ENCODE data around the gene PPME1.

Gene PPME1

GRCh38 chr11:74232311-74232950, 61.3 kb downstream of the PPME1 start:
- no peak for DNase-seq (ENCODE audit: low spot score)

- no peak for DNase-seq (ENCODE audit: low spot score)
These were observed 62.6 kb downstream of the PPME1 start for GRCh38 chr11:74233683-74234082.

- no peak for DNase-seq (ENCODE audit: low spot score)
These were observed 64.0 kb downstream of the PPME1 start for GRCh38 chr11:74235121-74235520.

- no peak for DNase-seq (ENCODE audit: low spot score)
These were observed 66.5 kb downstream of the PPME1 start for GRCh38 chr11:74237541-74237940.

GRCh38 chr11:74238243-74238642, 67.2 kb downstream of the PPME1 start:
- no peak for DNase-seq (ENCODE audit: low spot score)

GRCh38 chr11:74248469-74248868, 77.4 kb downstream of the PPME1 start:
- DNase-seq (ENCODE audit: low spot score): no peak

- DNase-seq (ENCODE audit: low spot score): no peak
These were observed 78.4 kb downstream of the PPME1 start for GRCh38 chr11:74249496-74249895.

- no peak for DNase-seq (ENCODE audit: low spot score)
These were observed 82.3 kb downstream of the PPME1 start for GRCh38 chr11:74253361-74253760.

- no peak for DNase-seq (ENCODE audit: low spot score)
These were observed 84.8 kb downstream of the PPME1 start for GRCh38 chr11:74255741-74256375.

- DNase-seq (ENCODE audit: low spot score): no peak
These were observed 85.5 kb downstream of the PPME1 start for GRCh38 chr11:74256378-74257133.

- DNase-seq (ENCODE audit: low spot score): no peak
These were observed 87.0 kb downstream of the PPME1 start for GRCh38 chr11:74257959-74258553.

- no peak for DNase-seq (ENCODE audit: low spot score)
These were observed 91.6 kb downstream of the PPME1 start for GRCh38 chr11:74262725-74263124.

- no peak for DNase-seq (ENCODE audit: low spot score)
These were observed 94.2 kb downstream of the PPME1 start for GRCh38 chr11:74265256-74265655.

- no peak for DNase-seq (ENCODE audit: low spot score)
These were observed 95.9 kb downstream of the PPME1 start for GRCh38 chr11:74267014-74267413.

- no peak for DNase-seq (ENCODE audit: low spot score)
These were observed 97.4 kb downstream of the PPME1 start for GRCh38 chr11:74268456-74268855.

- no peak for DNase-seq (ENCODE audit: low spot score)
These were observed 98.2 kb downstream of the PPME1 start for GRCh38 chr11:74269161-74269811.

GRCh38 chr11:74272276-74272675, 101.2 kb downstream of the PPME1 start:
- no peak for DNase-seq (ENCODE audit: low spot score)

GRCh38 chr11:74276581-74276980, 105.5 kb downstream of the PPME1 start:
- DNase-seq (ENCODE audit: low spot score): no peak

GRCh38 chr11:74278103-74278502, 107.0 kb downstream of the PPME1 start:
- DNase-seq (ENCODE audit: low spot score): no peak

GRCh38 chr11:74278721-74279161, 107.7 kb downstream of the PPME1 start:
- DNase-seq (ENCODE audit: low spot score): no peak

GRCh38 chr11:74279256-74279655, 108.2 kb downstream of the PPME1 start:
- DNase-seq (ENCODE audit: low spot score): no peak

GRCh38 chr11:74280494-74280893, 109.4 kb downstream of the PPME1 start:
- no peak for DNase-seq (ENCODE audit: low spot score)
